Psoas muscle (tissue), 8 donors: Measurements from ENCODE around the gene TESMIN. TPM values are rescaled to one million over a fixed set of nuclear protein-coding genes. Genes with fewer than 3 reads are reported as not detected.
A peak's percentile ranks its signal among the peaks of the same experiment; 100 is the strongest.

Experiments
- ATAC-seq, 4 donors: fragments of 200-7000 bp; cut with Tn5 transposase; one replicate each; pipeline ENCODE4 v1.9.1; 2020; ENCODE audit warnings: moderate library complexity in 3 of 4, mild to moderate bottlenecking in 2 of 4
- DNase-seq, 2 donors: peaks; one replicate each; pipeline ENCODE4 v3.0.0-alpha.2; 2020
- H3K27ac ChIP-seq: fragments of 200-600 bp; one replicate; pipeline ENCODE4 v1.8.0; 2022
- H3K27me3 ChIP-seq, 3 donors: fragments of 200-600 bp in 1 of 3; one replicate each; pipeline versions ENCODE4 v1.6.1 to v1.8.0; 2013 to 2022; ENCODE audit warnings: low read length in 2 of 3, mild to moderate bottlenecking in 2 of 3, moderate library complexity in 1 of 3; ENCODE audit not compliant: insufficient read depth in 3 of 3
- H3K36me3 ChIP-seq, 2 donors: fragments of 200-600 bp in 1 of 2; one replicate each; pipeline versions ENCODE4 v1.6.1 to v1.8.0; 2013 to 2022; ENCODE audit warnings: low read depth in 1 of 2, mild to moderate bottlenecking in 1 of 2, moderate library complexity in 1 of 2; ENCODE audit not compliant: insufficient read depth in 1 of 2
- H3K4me1 ChIP-seq: fragments of 200-600 bp; one replicate; pipeline ENCODE4 v1.8.0; 2022
- H3K4me3 ChIP-seq: fragments of 200-600 bp; one replicate; pipeline ENCODE4 v1.8.0; 2022; ENCODE audit warnings: mild to moderate bottlenecking
- H3K9me3 ChIP-seq: fragments of 200-600 bp; one replicate; pipeline ENCODE4 v1.8.0; 2022
- CTCF ChIP-seq: fragments of 200-600 bp; IDR thresholded peaks from one replicate; pipeline ENCODE4 v1.8.0; 2022; ENCODE audit warnings: antibody characterized with exemption
- WGBS, 3 donors: extraction: QIAGEN DNeasy Blood & Tissue Kit; methylation state at CpG; one replicate each; pipeline versions ENCODE4 v1.1.6 to v1.1.7; 2013; 5-methylcytosine and 5-hydroxymethylcytosine counted together
- intact Hi-C, 2 donors: fragments of 100-400 bp; cut with DNase I; formaldehyde crosslinking; loops; one replicate each; pipeline versions ENCODE4 v1.11.0 to v1.14.2; 2022
- polyA plus RNA-seq, 3 donors: library from polyadenylated mRNA; stranded (reverse); fragments of 200-250 nt; gene quantifications; one replicate each; pipeline ENCODE4 v1.2.3, GENCODE V29; 2013
- total RNA-seq, 4 donors: library from RNA; stranded (reverse); fragmentation: NEBNext Ultra II Directional in 2 of 4; extraction: Animal tissue kit (Norgen Biotek cat#: 25700) in 2 of 4; gene quantifications; one replicate each; pipeline versions ENCODE4 v1.2.1 to v1.2.4, GENCODE V29; 2021 to 2023
- donor health status: healthy with polysubstance abuse.
- donor health status: DM: no; HTN: no; CAD: no; lungs with moderate emphysema.
- donor health status: Bipolar disorder and iron deficiency.
- donor health status: healthy.
- donor health status: DM: yes; HTN: yes; CAD: no.
- donor health status: DM: no; HTN: no; CAD: no.
- donor health status: DM: no; HTN: no; CAD: no.
- donor health status: DM: yes; HTN: yes; CAD: no.

The TESMIN gene
- total and polyA plus RNA-seq, 7 donors, result 0.03 to 0.44 (median 0.25) TPM

- peak; percentile 25 to 57 for DNase-seq
These were observed 921 bp downstream of the TESMIN start for GRCh38 chr11:68750195-68751003.

GRCh38 chr11:68749229-68750123, 1.8 kb downstream of the TESMIN start:
- 42 to 48% (median 42%) methylated on average over 20 of the region's 20 CpGs for WGBS, 3 donors
- Histone ChIP-seq H3K4me1 (no peaks in the 10 kb centered on the region), H3K4me3 (no peak overlapping the region), H3K36me3 (peaks cover 0 to 7% of the 10 kb centered on the region in 2 donors), H3K9me3 (no peaks in the 10 kb centered on the region), H3K27me3 (peaks cover 0 to 29% (median 4%) of the 10 kb centered on the region in 3 donors), H3K27ac (no peak overlapping the region)
- intact Hi-C loops, result no loop called here
- ATAC-seq (no peak), DNase-seq (no peak)
- TF ChIP-seq CTCF, result no peak

More at GRCh38 chr11:68750195-68751003, 921 bp downstream of the TESMIN start:
- Histone ChIP-seq H3K36me3 (peaks cover 0 to 9% of the 10 kb centered on the region in 2 donors), H3K27me3 (peaks cover 0 to 29% (median 4%) of the 10 kb centered on the region in 3 donors), H3K9me3 (no peaks in the 10 kb centered on the region), H3K4me3 (peak overlapping the region; percentile 4), H3K4me1 (no peaks in the 10 kb centered on the region), H3K27ac (no peak overlapping the region)
- peak in 1 of 4 donors; percentile 21 for ATAC-seq
- intact Hi-C loops, result no loop called here
- 18 to 23% (median 21%) methylated on average over 56 to 76 of the region's 76 CpGs for WGBS, 3 donors
- TF ChIP-seq CTCF, result no peak

- ATAC-seq (no peak), DNase-seq (no peak)
- H3K9me3 ChIP-seq, result no peaks in the 10 kb centered on the region
- H3K4me3 ChIP-seq, result no peak overlapping the region
- intact Hi-C loops, result no loop called here
- TF ChIP-seq CTCF, result no peak
- WGBS, 3 donors, result 64 to 82% (median 79%) methylated on average over 2 of the region's 2 CpGs
- H3K36me3 ChIP-seq, result no peaks in the 10 kb centered on the region
- H3K4me1 ChIP-seq, result no peaks in the 10 kb centered on the region
- H3K27ac ChIP-seq, result no peak overlapping the region
- H3K27me3 ChIP-seq, result peaks cover 0 to 29% (median 4%) of the 10 kb centered on the region in 3 donors
These were observed 3.3 kb downstream of the TESMIN start for GRCh38 chr11:68748061-68748460.

GRCh38 chr11:68743539-68743938, 7.8 kb downstream of the TESMIN start:
- peaks cover 0 to 3% (median 0%) of the 10 kb centered on the region in 3 donors for H3K27me3 ChIP-seq
- TF ChIP-seq CTCF, result no peak
- no peak overlapping the region for H3K4me3 ChIP-seq
- DNase-seq, result no peak
- ATAC-seq, result no peak
- H3K27ac ChIP-seq, result no peak overlapping the region
- intact Hi-C loops, result no loop called here
- 94 to 99% (median 96%) methylated on average over 3 of the region's 3 CpGs for WGBS, 3 donors
- H3K4me1 ChIP-seq, result no peaks in the 10 kb centered on the region
- H3K9me3 ChIP-seq, result no peaks in the 10 kb centered on the region
- H3K36me3 ChIP-seq, result no peaks in the 10 kb centered on the region
